ENCODE results near the gene VTCN1.

DNA sequence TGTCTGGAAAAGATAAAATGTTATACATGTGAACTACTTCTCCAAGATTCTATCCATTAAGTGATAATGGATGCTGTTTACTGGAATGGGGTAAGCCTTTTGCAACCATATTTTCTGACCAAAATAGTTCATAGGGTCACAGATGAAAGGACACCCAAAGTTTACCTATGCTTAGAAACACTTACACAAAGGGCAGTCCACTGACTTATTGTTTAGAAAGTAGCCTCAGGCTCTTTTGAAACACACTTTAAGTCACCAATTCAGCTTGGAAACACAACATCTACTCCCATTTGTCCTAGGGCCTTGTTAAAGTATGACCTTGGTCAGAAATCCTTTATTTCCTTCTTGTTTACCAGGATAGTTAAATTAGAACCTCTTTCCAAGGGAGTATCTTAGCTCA is 28.7 kb upstream of the VTCN1 start:
- TF ChIP-seq POLR2A (IDR thresholded peaks at IDR 0.05; ENCODE audit: low read length) = no peak
- no peak for TF ChIP-seq GATA1 (IDR thresholded peaks at IDR 0.05; ENCODE audit: low read depth, low read length)

All from erythroblast (primary cell).